Kidney epithelial cell (primary cell): ENCODE results near the gene GHRHR. TPM values are rescaled to one million over a fixed set of nuclear protein-coding genes. Genes with fewer than 3 reads are reported as not detected.

Experiments
- DNase-seq: peaks from one replicate; pipeline ENCODE4 v3.0.0-alpha.2; 2010; ENCODE audit warnings: low read depth
- H3K27me3 ChIP-seq: 2 replicates; pipeline ENCODE4 v1.6.0; 2011; ENCODE audit warnings: low read length; ENCODE audit not compliant: control insufficient read depth, insufficient read depth
- H3K36me3 ChIP-seq: 2 replicates; pipeline ENCODE4 v1.5.1; 2011; ENCODE audit warnings: low read length; ENCODE audit not compliant: control insufficient read depth, insufficient read depth
- H3K4me3 ChIP-seq: 2 replicates; pipeline ENCODE4 v1.5.1; 2011; ENCODE audit warnings: low read depth, mild to moderate bottlenecking, control low read depth, low read length
- CTCF ChIP-seq: IDR thresholded peaks from 2 replicates; pipeline ENCODE4 v1.5.1; 2011; ENCODE audit warnings: mild to moderate bottlenecking, moderate library complexity, low read length, control low read depth, inconsistent platforms; ENCODE audit not compliant: insufficient read depth, poor library complexity, severe bottlenecking
- total RNA-seq: library from RNA; depleted of rRNA; stranded (reverse); fragments of >200 nt; gene quantifications from 2 replicates; pipeline ENCODE4 v1.2.3, GENCODE V29; 2015

Gene GHRHR
- total RNA-seq, 1 donor from 2014 or later, result not detected

DNA sequence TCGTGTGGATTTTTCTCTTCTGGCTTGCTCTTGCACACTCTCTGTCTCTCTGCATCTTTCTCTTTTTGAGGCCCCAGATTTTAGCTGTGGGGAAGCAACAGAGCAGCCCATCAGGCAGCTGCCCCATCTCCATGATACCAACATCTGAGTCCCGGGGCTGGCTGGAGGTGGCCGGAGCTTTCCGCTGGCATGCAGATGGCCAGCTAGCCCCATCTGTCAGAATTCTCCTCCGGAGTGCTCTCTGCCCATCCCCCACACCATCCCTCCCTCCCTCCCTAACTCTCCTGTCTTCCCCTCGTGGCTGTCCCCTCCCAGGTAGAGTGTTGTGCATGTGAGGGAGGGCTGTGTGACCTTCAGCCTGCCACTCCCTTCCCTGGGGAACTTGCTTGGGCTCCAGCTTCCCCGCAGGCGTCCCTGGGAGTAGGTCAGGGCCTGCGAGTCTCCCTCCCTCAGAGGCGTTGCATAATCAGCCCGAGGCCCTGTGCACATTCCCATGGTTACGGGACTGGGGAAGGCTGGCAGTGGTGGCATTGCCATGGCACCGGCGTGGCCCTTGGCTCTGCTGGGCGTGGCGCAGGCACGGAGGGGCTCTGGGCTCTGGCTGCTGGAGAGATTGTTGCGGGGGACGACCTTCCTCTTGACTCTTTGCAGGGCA is 24.7 kb downstream of the GHRHR start:
- Histone ChIP-seq H3K36me3 (no peaks in the 10 kb centered on the region), H3K27me3 (peaks cover 13% of the 10 kb centered on the region), H3K4me3 (no peak overlapping the region)
- TF ChIP-seq CTCF, result no peak
- DNase-seq, result no peak

GRCh38 chr7:30989008-30989823 is 25.5 kb downstream of the GHRHR start:
- TF ChIP-seq CTCF, result no peak
- no peak for DNase-seq
- Histone ChIP-seq H3K4me3 (no peak overlapping the region), H3K36me3 (no peaks in the 10 kb centered on the region), H3K27me3 (peaks cover 10% of the 10 kb centered on the region)

DNA sequence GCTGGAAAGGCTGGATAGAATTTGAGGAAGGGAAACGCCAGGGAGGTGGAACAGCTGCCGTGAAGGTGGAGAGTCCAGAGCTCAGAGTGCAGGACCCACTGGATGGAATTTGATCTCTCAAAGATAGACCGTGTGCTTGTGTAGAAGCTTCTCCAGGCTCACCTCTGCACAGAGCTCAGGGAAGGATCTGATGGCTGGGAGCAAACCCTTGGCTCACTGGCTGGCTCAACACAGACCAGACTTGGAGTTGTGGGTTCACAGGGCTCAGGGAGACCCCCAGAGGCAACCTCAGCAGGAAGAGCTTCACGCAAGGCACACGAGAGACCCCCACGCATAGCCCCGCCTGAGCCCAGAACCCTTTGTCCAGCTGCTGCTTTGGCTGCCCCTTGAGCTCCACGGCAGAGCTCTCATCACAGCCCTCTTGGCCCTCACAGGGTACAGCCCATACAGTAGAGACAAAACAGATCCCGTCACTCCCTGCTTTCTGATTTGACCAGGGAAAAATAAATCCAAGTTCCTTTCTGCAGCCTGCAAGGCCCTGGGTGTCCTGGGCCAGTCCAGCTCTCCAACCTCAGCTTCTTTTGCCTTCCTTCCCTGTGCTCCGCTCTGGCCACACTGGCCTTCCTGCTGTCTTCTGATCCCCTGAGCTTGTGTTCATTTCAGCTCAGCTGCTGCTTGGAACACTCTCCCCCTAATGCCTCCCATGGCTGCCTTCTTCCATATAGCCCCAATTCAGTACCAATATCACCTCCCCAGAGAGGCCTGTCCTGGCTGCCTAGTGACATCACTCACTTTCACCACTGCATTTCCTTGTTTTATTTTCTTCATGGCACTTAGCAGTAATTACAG is 26.3 kb downstream of the GHRHR start:
- H3K36me3 ChIP-seq, result no peaks in the 10 kb centered on the region
- peaks cover 7% of the 10 kb centered on the region for H3K27me3 ChIP-seq
- no peak overlapping the region for H3K4me3 ChIP-seq
- TF ChIP-seq CTCF, result no peak
- no peak for DNase-seq

- no peak for DNase-seq
- H3K4me3 ChIP-seq, result no peak overlapping the region
- H3K27me3 ChIP-seq, result peaks cover 7% of the 10 kb centered on the region
- H3K36me3 ChIP-seq, result no peaks in the 10 kb centered on the region
- TF ChIP-seq CTCF, result no peak
These were observed 27.0 kb downstream of the GHRHR start for GRCh38 chr7:30990673-30991170.

DNA sequence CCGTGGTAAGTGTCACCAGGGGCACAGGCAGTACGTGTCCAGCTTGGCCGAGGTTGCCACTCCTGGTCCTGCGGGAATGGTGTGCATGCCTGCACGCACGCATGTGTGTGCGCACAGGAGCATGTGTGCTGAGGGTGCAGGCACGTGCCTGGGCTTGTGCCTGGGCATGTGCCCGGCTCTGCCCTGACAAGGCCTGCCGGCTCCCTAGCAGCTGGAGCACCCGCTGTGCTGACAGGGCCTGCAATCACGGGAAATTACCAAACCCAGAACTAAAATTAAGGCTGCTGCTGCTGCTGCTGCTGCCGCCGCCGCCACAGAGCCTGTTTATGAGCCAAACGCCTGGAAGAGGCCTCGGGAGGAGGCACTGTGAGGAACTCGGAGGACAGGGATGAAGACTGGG is 28.7 kb downstream of the GHRHR start:
- no peak for TF ChIP-seq CTCF
- DNase-seq, result no peak
- Histone ChIP-seq H3K27me3 (no peaks in the 10 kb centered on the region), H3K36me3 (no peaks in the 10 kb centered on the region), H3K4me3 (no peak overlapping the region)
